ENCODE results near the gene ZBTB20. TPM values are rescaled to one million over a fixed set of nuclear protein-coding genes. Genes with fewer than 3 reads are reported as not detected.

ZBTB20 gene
- total and polyA plus RNA-seq, 10 donors = 0.32 to 89.7 (median 71.8) TPM

GRCh38 chr3:114872050-114872449 is 275.0 kb downstream of the ZBTB20 start:
- WGBS, 5 donors = 91 to 95% (median 93%) methylated on average over 1 of the region's 1 CpG

GRCh38 chr3:114867835-114868503 is 279.1 kb downstream of the ZBTB20 start:
- TF ChIP-seq POLR2A (IDR thresholded peaks at IDR 0.05) = no peak
- TF ChIP-seq POLR2AphosphoS5 (IDR thresholded peaks at IDR 0.05) = no peak
- no peak for TF ChIP-seq CTCF (IDR thresholded peaks at IDR 0.05 in 8 of 11, conservative IDR thresholded peaks at IDR 0.05 in 3 of 11)
- no peaks in the 10 kb centered on the region for H3K36me3 ChIP-seq
- no peaks in the 10 kb centered on the region for H3K9me3 ChIP-seq
- intact Hi-C loops (cut with DNase I; ENCODE audit: low total_unique reads) = no loop called here
- H3K27me3 ChIP-seq (replicated peaks in 1 of 7) = no peaks in the 10 kb centered on the region
- no peak overlapping the region for H3K27ac ChIP-seq
- peaks cover 0 to 31% (median 16%) of the 10 kb centered on the region in 6 donors for H3K4me1 ChIP-seq
- DNase-seq = no peak
- 89 to 98% (median 95%) methylated on average over 4 of the region's 4 CpGs for WGBS, 5 donors
- H3K4me3 ChIP-seq = no peak overlapping the region

More at GRCh38 chr3:114872050-114872449, 275.0 kb downstream of the ZBTB20 start:
- no peak overlapping the region for H3K4me3 ChIP-seq
- no peaks in the 10 kb centered on the region for H3K9me3 ChIP-seq
- no peaks in the 10 kb centered on the region for H3K36me3 ChIP-seq
- no peak for DNase-seq
- H3K27me3 ChIP-seq (replicated peaks in 1 of 7) = no peaks in the 10 kb centered on the region
- intact Hi-C loops (cut with DNase I; ENCODE audit: low total_unique reads) = no loop called here
- TF ChIP-seq POLR2AphosphoS5 (IDR thresholded peaks at IDR 0.05) (no peak), CTCF (IDR thresholded peaks at IDR 0.05 in 8 of 11, conservative IDR thresholded peaks at IDR 0.05 in 3 of 11) (no peak), POLR2A (IDR thresholded peaks at IDR 0.05) (no peak)
- H3K4me1 ChIP-seq = peaks cover 0 to 18% (median 5%) of the 10 kb centered on the region in 6 donors
- no peak overlapping the region for H3K27ac ChIP-seq

GRCh38 chr3:114867359-114867758 is 279.7 kb downstream of the ZBTB20 start:
- intact Hi-C loops (cut with DNase I; ENCODE audit: low total_unique reads) = no loop called here
- peaks cover 0 to 31% (median 14%) of the 10 kb centered on the region in 6 donors for H3K4me1 ChIP-seq
- no peak overlapping the region for H3K27ac ChIP-seq
- 95 to 99% (median 97%) methylated on average over 6 of the region's 6 CpGs for WGBS, 5 donors
- no peak overlapping the region for H3K4me3 ChIP-seq
- TF ChIP-seq POLR2AphosphoS5 (IDR thresholded peaks at IDR 0.05) (no peak), CTCF (IDR thresholded peaks at IDR 0.05 in 8 of 11, conservative IDR thresholded peaks at IDR 0.05 in 3 of 11) (no peak), POLR2A (IDR thresholded peaks at IDR 0.05) (no peak)
- H3K27me3 ChIP-seq (replicated peaks in 1 of 7) = no peaks in the 10 kb centered on the region
- no peaks in the 10 kb centered on the region for H3K36me3 ChIP-seq
- no peak for DNase-seq
- H3K9me3 ChIP-seq = no peaks in the 10 kb centered on the region

- DNase-seq = no peak
- Histone ChIP-seq H3K27me3 (replicated peaks in 1 of 7) (no peaks in the 10 kb centered on the region), H3K27ac (no peak overlapping the region), H3K9me3 (no peaks in the 10 kb centered on the region), H3K4me1 (peaks cover 0 to 23% (median 10%) of the 10 kb centered on the region in 6 donors), H3K4me3 (no peak overlapping the region), H3K36me3 (no peaks in the 10 kb centered on the region)
- TF ChIP-seq CTCF (IDR thresholded peaks at IDR 0.05 in 8 of 11, conservative IDR thresholded peaks at IDR 0.05 in 3 of 11) (no peak), POLR2A (IDR thresholded peaks at IDR 0.05) (no peak), POLR2AphosphoS5 (IDR thresholded peaks at IDR 0.05) (no peak)
- intact Hi-C loops (cut with DNase I; ENCODE audit: low total_unique reads) = no loop called here
Observed at GRCh38 chr3:114866430-114866829, 280.7 kb downstream of the ZBTB20 start.

Measured in spleen (tissue), 11 donors.